H9 (cell line): ENCODE measurements around the gene NUP98. TPM values are rescaled to one million over a fixed set of nuclear protein-coding genes. Genes with fewer than 3 reads are reported as not detected.
A peak's percentile ranks its signal among the peaks of the same experiment; 100 is the strongest.
"Not testable (repeated sequence)": the region's sequence is repeated elsewhere in the genome, so short reads cannot be mapped to it uniquely, and the experiment has no call there.

Experiments used
- DNase-seq: peaks from one replicate; pipeline ENCODE4 v3.0.0-alpha.2; 2017
- H2AFZ ChIP-seq: one replicate; pipeline ENCODE4 v1.6.1; 2013; ENCODE audit warnings: mild to moderate bottlenecking, low read length, control low read depth, moderate library complexity
- H2AK5ac ChIP-seq: 2 replicates; pipeline ENCODE4 v1.6.1; 2013; ENCODE audit warnings: low read length, control low read depth, mixed read lengths; ENCODE audit not compliant: insufficient read length
- H2BK120ac ChIP-seq: one replicate; pipeline ENCODE4 v1.6.1; 2013; ENCODE audit warnings: low read depth, mild to moderate bottlenecking, low read length, control low read depth, inconsistent platforms; ENCODE audit not compliant: poor library complexity, severe bottlenecking
- H2BK12ac ChIP-seq: 2 replicates; pipeline ENCODE4 v1.6.1; 2013; ENCODE audit warnings: low read length, control low read depth, mixed read lengths, low read depth; ENCODE audit not compliant: insufficient read length
- H2BK15ac ChIP-seq: 2 replicates; pipeline ENCODE4 v1.6.1; 2013; ENCODE audit warnings: low read depth, low read length, control low read depth
- H2BK20ac ChIP-seq: one replicate; pipeline ENCODE4 v1.6.1; 2013; ENCODE audit warnings: low read depth, mild to moderate bottlenecking, low read length, control low read depth, inconsistent platforms; ENCODE audit not compliant: poor library complexity, severe bottlenecking
- H2BK5ac ChIP-seq: 2 replicates; pipeline ENCODE4 v1.6.1; 2013; ENCODE audit warnings: low read length, control low read depth, mixed read lengths; ENCODE audit not compliant: insufficient read length
- H3K14ac ChIP-seq: 2 replicates; pipeline ENCODE4 v1.6.1; 2013; ENCODE audit warnings: low read length, control low read depth; ENCODE audit not compliant: insufficient read depth
- H3K18ac ChIP-seq: 2 replicates; pipeline ENCODE4 v1.6.1; 2013; ENCODE audit warnings: low read depth, mild to moderate bottlenecking, mixed read lengths, low read length, control low read depth; ENCODE audit not compliant: insufficient read length
- H3K23ac ChIP-seq: 2 replicates; pipeline ENCODE4 v1.6.1; 2013; ENCODE audit warnings: low read length, control low read depth, mixed read lengths, low read depth; ENCODE audit not compliant: insufficient read length
- H3K23me2 ChIP-seq: 2 replicates; pipeline ENCODE4 v1.6.1; 2013; ENCODE audit warnings: low read depth, mild to moderate bottlenecking, mixed read lengths, low read length, control low read depth; ENCODE audit not compliant: insufficient read length, poor library complexity, severe bottlenecking
- H3K27ac ChIP-seq: 2 replicates; pipeline ENCODE4 v1.5.1; 2013; ENCODE audit warnings: low read length, control low read depth, mixed read lengths, low read depth; ENCODE audit not compliant: insufficient read length
- H3K27me3 ChIP-seq: 2 replicates; pipeline ENCODE4 v1.6.1; 2013; ENCODE audit warnings: low read length, control low read depth, inconsistent platforms; ENCODE audit not compliant: insufficient read depth
- H3K4ac ChIP-seq: 2 replicates; pipeline ENCODE4 v1.6.1; 2013; ENCODE audit warnings: low read depth, mild to moderate bottlenecking, control low read depth, inconsistent platforms, low read length, moderate library complexity
- H3K4me1 ChIP-seq: 2 replicates; pipeline ENCODE4 v1.6.1; 2013; ENCODE audit warnings: low read length, control low read depth, inconsistent platforms; ENCODE audit not compliant: insufficient read depth
- H3K4me2 ChIP-seq: 2 replicates; pipeline ENCODE4 v1.6.1; 2013; ENCODE audit warnings: low read length, control low read depth, mixed read lengths; ENCODE audit not compliant: insufficient read length, insufficient read depth
- H3K56ac ChIP-seq: 2 replicates; pipeline ENCODE4 v1.6.1; 2013; ENCODE audit warnings: low read depth, mild to moderate bottlenecking, mixed read lengths, low read length, control low read depth; ENCODE audit not compliant: insufficient read length
- H3K79me1 ChIP-seq: 2 replicates; pipeline ENCODE4 v1.6.1; 2013; ENCODE audit warnings: low read depth, mild to moderate bottlenecking, moderate library complexity, low read length, control low read depth, inconsistent platforms; ENCODE audit not compliant: insufficient read depth, poor library complexity, severe bottlenecking
- H3K79me2 ChIP-seq: 2 replicates; pipeline ENCODE4 v1.6.1; 2013; ENCODE audit warnings: low read length, control low read depth, inconsistent platforms; ENCODE audit not compliant: insufficient read depth
- H3K9ac ChIP-seq: 2 replicates; pipeline ENCODE4 v1.6.1; 2013; ENCODE audit warnings: low read length, control low read depth, mixed read lengths; ENCODE audit not compliant: insufficient read length; ENCODE audit errors: extremely low read depth
- H3K9me3 ChIP-seq: one replicate; pipeline ENCODE4 v1.6.1; 2013; ENCODE audit warnings: low read depth, low read length, inconsistent platforms; ENCODE audit not compliant: control insufficient read depth
- H3T11ph ChIP-seq: one replicate; pipeline ENCODE4 v1.6.1; 2013; ENCODE audit warnings: mild to moderate bottlenecking, low read length, control low read depth, inconsistent platforms
- H4K20me1 ChIP-seq: one replicate; pipeline ENCODE4 v1.6.1; 2013; ENCODE audit not compliant: control insufficient read depth, insufficient read length, insufficient read depth
- H4K5ac ChIP-seq: 2 replicates; pipeline ENCODE4 v1.6.1; 2013; ENCODE audit warnings: low read depth, mild to moderate bottlenecking, mixed read lengths, low read length, control low read depth; ENCODE audit not compliant: insufficient read length
- H4K8ac ChIP-seq: replicated peaks from 2 replicates; pipeline ENCODE4 v1.6.1; 2013; ENCODE audit warnings: low read length, control low read depth, mixed read lengths, low read depth; ENCODE audit not compliant: insufficient read length
- H4K91ac ChIP-seq: 2 replicates; pipeline ENCODE4 v1.6.1; 2013; ENCODE audit warnings: low read depth, mild to moderate bottlenecking, moderate library complexity, mixed read lengths, low read length, control low read depth; ENCODE audit not compliant: insufficient read length
- H3K27ac Mint-ChIP-seq, 3 experiments: 2 replicates in 2 of 3; 3 replicates in 1 of 3; pipeline ENCODE4 v1.8.0; 2020 to 2021; ENCODE audit warnings: mixed read lengths in 3 of 3, mild to moderate bottlenecking in 1 of 3, moderate library complexity in 1 of 3
- H3K27me3 Mint-ChIP-seq: 2 replicates; pipeline ENCODE4 v1.8.0; 2021; ENCODE audit warnings: low read depth, mild to moderate bottlenecking, moderate library complexity, mixed read lengths
- H3K36me3 Mint-ChIP-seq, 3 experiments: 2 replicates in 2 of 3; 3 replicates in 1 of 3; pipeline ENCODE4 v1.8.0; 2020 to 2021; ENCODE audit warnings: low read depth in 3 of 3, mixed read lengths in 3 of 3; ENCODE audit not compliant: insufficient read depth in 1 of 3
- H3K4me1 Mint-ChIP-seq, 2 experiments: 2 replicates each; pipeline ENCODE4 v1.8.0; 2020; ENCODE audit warnings: mixed read lengths in 2 of 2
- H3K4me3 Mint-ChIP-seq, 2 experiments: 2 replicates in 1 of 2; 3 replicates in 1 of 2; pipeline ENCODE4 v1.8.0; 2020 to 2021; ENCODE audit warnings: mild to moderate bottlenecking in 2 of 2, mixed read lengths in 2 of 2, moderate library complexity in 1 of 2
- H3K9me3 Mint-ChIP-seq, 2 experiments: 2 replicates in 1 of 2; 3 replicates in 1 of 2; pipeline ENCODE4 v1.8.0; 2020; ENCODE audit warnings: mild to moderate bottlenecking in 2 of 2, mixed read lengths in 2 of 2, moderate library complexity in 1 of 2
- WGBS: extraction: QIAGEN DNeasy Blood & Tissue Kit; methylation state at CpG from one replicate; pipeline ENCODE4 v1.1.7; 2013; ENCODE audit warnings: missing lambda C conversion rate, low lambda C conversion rate, mixed read lengths; ENCODE audit not compliant: insufficient read length; ENCODE audit errors: extremely low coverage; 5-methylcytosine and 5-hydroxymethylcytosine counted together
- total RNA-seq: library from RNA; stranded (reverse); gene quantifications from 2 replicates; pipeline ENCODE4 v1.2.1, GENCODE V29; 2021
- TF ChIP-seq, protein P1 (sequence below): fragments of 200-600 bp; sonication (generic); conservative IDR thresholded peaks from 3 replicates; pipeline ENCODE4 v1.8.0; 2021; ENCODE audit warnings: antibody characterized with exemption, mild to moderate bottlenecking

NUP98 gene
- total RNA-seq, 1 experiment from 2014 or later: 105 TPM

DNA sequence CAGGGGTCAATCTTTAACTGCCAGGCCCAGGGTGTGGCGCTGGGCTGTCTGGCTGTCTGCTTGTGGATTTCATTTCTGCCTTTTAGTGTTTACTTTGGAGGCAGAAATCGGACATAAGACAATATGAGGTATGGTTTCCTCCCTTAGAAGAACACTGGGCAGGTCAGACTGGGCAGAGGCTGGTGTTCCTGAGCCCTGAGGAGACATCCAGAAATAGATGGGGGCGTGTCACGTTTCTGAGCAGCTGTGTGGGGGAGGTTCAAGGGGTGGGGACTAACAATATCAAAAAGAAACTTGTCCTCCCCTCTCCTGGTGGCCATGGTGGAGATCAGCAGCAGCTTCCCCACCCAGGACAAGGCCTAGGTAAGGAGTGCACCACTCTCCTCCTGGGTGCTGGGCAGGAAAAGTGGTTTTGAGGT is 152.5 kb downstream of the NUP98 start, which contains the start of gene ART1:
ART1 (plus strand) TSS at position 312 of the 419 bp plus-strand sequence. CDS start 14,086 bp downstream, outside the sequence.
- Histone ChIP-seq H3K9ac (no peak within 1 kb of the TSS), H3K14ac (no peak within 1 kb of the TSS), H3K18ac (no peak within 1 kb of the TSS), H2AK5ac (no peak within 1 kb of the TSS), H3K4ac (no peak within 1 kb of the TSS), H3K27me3 (no peaks in the 10 kb centered on the region), H3K23me2 (peaks cover 13% of the 10 kb centered on the region), H3K4me1 (no peaks in the 10 kb centered on the region), H3K56ac (no peak within 1 kb of the TSS), H2BK5ac (no peak within 1 kb of the TSS), H4K5ac (no peak within 1 kb of the TSS), H3K9me3 (no peaks in the 10 kb centered on the region), H3K23ac (no peak within 1 kb of the TSS), H2BK120ac (no peak within 1 kb of the TSS), H2AFZ (no peak within 1 kb of the TSS), H3T11ph (no peak within 1 kb of the TSS), H3K27ac (no peak within 1 kb of the TSS), H2BK12ac (no peak within 1 kb of the TSS), H3K4me2 (no peak within 1 kb of the TSS), H3K79me1 (no peaks in the 10 kb centered on the region), H2BK20ac (no peak within 1 kb of the TSS), H4K91ac (no peak within 1 kb of the TSS), H3K79me2 (no peaks in the 10 kb centered on the region), H4K8ac (no peak within 1 kb of the TSS), H4K20me1 (no peaks in the 10 kb centered on the region), H2BK15ac (no peak within 1 kb of the TSS)
- Mint-ChIP-seq H3K36me3 (peaks cover 7 to 27% (median 13%) of the 10 kb centered on the region in 3 experiments), H3K27ac (no peak within 1 kb of the TSS), H3K27me3 (peaks cover 44% of the 10 kb centered on the region), H3K4me1 (peaks cover 19 to 20% of the 10 kb centered on the region in 2 experiments), H3K9me3 (peaks cover 27 to 36% of the 10 kb centered on the region in 2 experiments), H3K4me3 (peak within 1 kb of the TSS in 1 of 2 experiments; percentile 10; a peak in 1 of 5 replicates)
- no CpG with 5 or more reads among the region's 4 CpGs for WGBS
- TF ChIP-seq, protein P1, sequence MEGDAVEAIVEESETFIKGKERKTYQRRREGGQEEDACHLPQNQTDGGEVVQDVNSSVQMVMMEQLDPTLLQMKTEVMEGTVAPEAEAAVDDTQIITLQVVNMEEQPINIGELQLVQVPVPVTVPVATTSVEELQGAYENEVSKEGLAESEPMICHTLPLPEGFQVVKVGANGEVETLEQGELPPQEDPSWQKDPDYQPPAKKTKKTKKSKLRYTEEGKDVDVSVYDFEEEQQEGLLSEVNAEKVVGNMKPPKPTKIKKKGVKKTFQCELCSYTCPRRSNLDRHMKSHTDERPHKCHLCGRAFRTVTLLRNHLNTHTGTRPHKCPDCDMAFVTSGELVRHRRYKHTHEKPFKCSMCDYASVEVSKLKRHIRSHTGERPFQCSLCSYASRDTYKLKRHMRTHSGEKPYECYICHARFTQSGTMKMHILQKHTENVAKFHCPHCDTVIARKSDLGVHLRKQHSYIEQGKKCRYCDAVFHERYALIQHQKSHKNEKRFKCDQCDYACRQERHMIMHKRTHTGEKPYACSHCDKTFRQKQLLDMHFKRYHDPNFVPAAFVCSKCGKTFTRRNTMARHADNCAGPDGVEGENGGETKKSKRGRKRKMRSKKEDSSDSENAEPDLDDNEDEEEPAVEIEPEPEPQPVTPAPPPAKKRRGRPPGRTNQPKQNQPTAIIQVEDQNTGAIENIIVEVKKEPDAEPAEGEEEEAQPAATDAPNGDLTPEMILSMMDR: no peak
- DNase-seq: no peak

DNA sequence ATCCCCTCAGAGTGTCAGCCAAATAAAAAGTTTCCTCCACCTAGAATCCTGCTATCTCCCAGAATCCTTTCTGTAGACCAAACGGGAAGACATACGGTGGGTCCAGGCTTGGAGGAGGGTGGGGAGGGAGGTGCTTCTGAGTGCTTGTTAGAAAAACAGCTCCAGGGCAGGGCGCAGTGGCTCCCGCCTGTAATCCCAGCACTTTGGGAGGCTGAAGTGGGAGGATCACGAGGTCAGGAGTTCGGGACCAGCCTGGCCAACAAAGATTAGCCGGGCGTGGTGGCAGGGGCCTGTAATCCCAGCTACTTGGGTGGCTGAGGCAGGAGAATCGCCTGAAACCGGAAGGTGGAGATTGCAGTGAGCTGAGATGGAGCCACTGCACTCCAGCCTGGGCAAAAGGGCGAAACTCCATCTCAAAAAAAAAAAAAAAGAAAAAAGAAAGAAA is 154.2 kb downstream of the NUP98 start:
- not testable (repeated sequence) for H2AK5ac ChIP-seq, H3K14ac ChIP-seq, H4K5ac ChIP-seq, H3K79me2 ChIP-seq, H2BK20ac ChIP-seq, H3K4ac ChIP-seq, H2BK120ac ChIP-seq, H4K91ac ChIP-seq, H2BK12ac ChIP-seq, H2BK15ac ChIP-seq, H3T11ph ChIP-seq, H3K18ac ChIP-seq, H2AFZ ChIP-seq, H3K9ac ChIP-seq, H3K9me3 ChIP-seq, H3K4me1 ChIP-seq, H2BK5ac ChIP-seq, H3K56ac ChIP-seq, H3K27ac ChIP-seq, H3K27me3 ChIP-seq, H3K23ac ChIP-seq, H4K20me1 ChIP-seq, H4K8ac ChIP-seq, H3K79me1 ChIP-seq
- Mint-ChIP-seq H3K4me1 (peaks cover 12 to 13% of the 10 kb centered on the region in 2 experiments), H3K4me3 (peak overlapping the region; percentile 73 to 91), H3K9me3 (peaks cover 16 to 22% of the 10 kb centered on the region in 2 experiments), H3K27me3 (peaks cover 30% of the 10 kb centered on the region), H3K36me3 (peaks cover 8 to 22% (median 11%) of the 10 kb centered on the region in 3 experiments; a peak in 6 of 7 replicates), H3K27ac (peak overlapping the region in 2 of 3 experiments; percentile 96 to 99; a peak in 2 of 7 replicates)
- WGBS: no CpG with 5 or more reads among the region's 11 CpGs
- Histone ChIP-seq H3K23me2 (peaks cover 13% of the 10 kb centered on the region), H3K4me2 (peak overlapping the region; percentile 82)
- DNase-seq: peak; percentile 42
